HCT116 (cell line): ENCODE results near the gene TARS3. TPM values are rescaled to one million over a fixed set of nuclear protein-coding genes. Genes with fewer than 3 reads are reported as not detected.
"Not testable (repeated sequence)": the region's sequence is repeated elsewhere in the genome, so short reads cannot be mapped to it uniquely, and the experiment has no call there.

ENCODE experiments used
- ATAC-seq: fragments of 200-7000 bp; cut with Tn5 transposase; 2 replicates; pipeline ENCODE4 v1.9.1; 2020; ENCODE audit warnings: mild to moderate bottlenecking, moderate library complexity
- BruUV-seq: library from RNA; stranded (reverse); fragments of 400-500 nt; replicated peaks from 2 replicates; lab custom pipeline; 2021; lab: Mats Ljungman, UMichigan
- CTCF ChIA-PET: fragments of 300-600 bp; sonication (Branson Sonifier 250); formaldehyde crosslinking; loops from one replicate; lab custom pipeline; 2021; ENCODE audit warnings: antibody characterized with exemption; lab: Charles Lee
- POLR2A ChIA-PET: fragments of 300-600, 350-600 bp; sonication (Branson Sonifier 250); formaldehyde crosslinking; loops from one replicate; lab custom pipeline; 2021; ENCODE audit warnings: antibody characterized with exemption; lab: Charles Lee
- RAD21 ChIA-PET, 2 experiments: fragments of 300-600 bp; sonication (Branson Sonifier 250); formaldehyde crosslinking; loops; one replicate each; lab custom pipeline; 2023; ENCODE audit warnings: low total read pairs in 2 of 2; ENCODE audit not compliant: uncharacterized antibody in 2 of 2, unreplicated experiment in 2 of 2, low non-redundant PET in 1 of 2; lab: Charles Lee
- DNase-seq: peaks from one replicate; pipeline ENCODE4 v3.0.0-alpha.2; 2010; ENCODE audit warnings: low read depth, low spot score
- H2AFZ ChIP-seq: fragments of 200-600 bp; shearing (Covaris generic), sonication (generic); 2 replicates; pipeline ENCODE4 v1.6.1; 2017; ENCODE audit warnings: low read depth, mixed run types, mixed read lengths, antibody characterized with exemption, low read length; ENCODE audit not compliant: poor library complexity, severe bottlenecking
- H3K27ac ChIP-seq: 2 replicates; pipeline ENCODE4 v1.5.1; 2012; ENCODE audit warnings: low read depth, low read length
- H3K27me3 ChIP-seq: fragments of 200-600 bp; sonication (generic); 2 replicates; pipeline ENCODE4 v1.6.1; 2016; ENCODE audit warnings: mixed run types, low read length, mixed read lengths; ENCODE audit not compliant: insufficient read depth
- H3K36me3 ChIP-seq, 2 experiments: fragments of 200-500 bp in 1 of 2; fragments of 200-600 bp in 1 of 2; sonication (Bioruptor generic) in 1 of 2; sonication (generic) in 1 of 2; 2 replicates each; pipeline versions ENCODE4 v1.5.1 to v1.6.1; 2014 to 2016; ENCODE audit warnings: low read length in 2 of 2, inconsistent platforms in 1 of 2, mixed read lengths in 1 of 2, mixed run types in 1 of 2; ENCODE audit not compliant: insufficient read depth in 2 of 2, control insufficient read depth in 1 of 2
- H3K4me1 ChIP-seq, 2 experiments: fragments of 200-600 bp in 1 of 2; sonication (generic) in 1 of 2; 2 replicates each; pipeline versions ENCODE4 v1.5.1 to v1.6.1; 2012 to 2017; ENCODE audit warnings: low read length in 2 of 2, inconsistent platforms in 1 of 2, mild to moderate bottlenecking in 1 of 2, mixed read lengths in 1 of 2, mixed run types in 1 of 2, moderate library complexity in 1 of 2; ENCODE audit not compliant: insufficient read depth in 2 of 2, control insufficient read depth in 1 of 2
- H3K4me2 ChIP-seq: fragments of 200-600 bp; sonication (generic); 2 replicates; pipeline ENCODE4 v1.6.1; 2017; ENCODE audit warnings: mixed run types, low read length, mixed read lengths
- H3K4me3 ChIP-seq, 2 experiments: fragments of 200-600 bp in 1 of 2; sonication (generic) in 1 of 2; replicated peaks in 1 of 2; 2 replicates each; pipeline ENCODE4 v1.5.1; 2011 to 2016; ENCODE audit warnings: low read length in 2 of 2, control low read depth in 1 of 2, low read depth in 1 of 2, mild to moderate bottlenecking in 1 of 2, mixed read lengths in 1 of 2, mixed run types in 1 of 2
- H3K79me2 ChIP-seq: fragments of 200-600 bp; sonication (generic); 2 replicates; pipeline ENCODE4 v1.6.1; 2017; ENCODE audit warnings: mild to moderate bottlenecking, mixed run types, low read length, moderate library complexity, mixed read lengths; ENCODE audit not compliant: insufficient read depth
- H3K9ac ChIP-seq: fragments of 200-600 bp; sonication (generic); 2 replicates; pipeline ENCODE4 v1.6.1; 2016; ENCODE audit warnings: low read length, mixed read lengths
- H3K9me2 ChIP-seq: fragments of 200-600 bp; sonication (generic), shearing (Covaris generic); 2 replicates; pipeline ENCODE4 v1.6.1; 2017; ENCODE audit warnings: mixed run types, mild to moderate bottlenecking, moderate library complexity; ENCODE audit not compliant: insufficient read depth
- H3K9me3 ChIP-seq, 2 experiments: fragments of 200-500 bp in 1 of 2; fragments of 200-600 bp in 1 of 2; sonication (Bioruptor generic) in 1 of 2; sonication (generic) in 1 of 2; 2 replicates each; pipeline ENCODE4 v1.6.1; 2014 to 2017; ENCODE audit warnings: low read length in 2 of 2, mixed read lengths in 2 of 2, inconsistent platforms in 1 of 2, low read depth in 1 of 2, mild to moderate bottlenecking in 1 of 2, mixed run types in 1 of 2, moderate library complexity in 1 of 2; ENCODE audit not compliant: control insufficient read depth in 1 of 2, insufficient read depth in 1 of 2
- H4K20me1 ChIP-seq: fragments of 200-600 bp; sonication (generic), shearing (Covaris generic); 2 replicates; pipeline ENCODE4 v1.6.1; 2017; ENCODE audit warnings: mixed run types, mild to moderate bottlenecking, moderate library complexity; ENCODE audit not compliant: insufficient read depth
- intact Hi-C: fragments of 100-400 bp; cut with micrococcal nuclease; formaldehyde crosslinking; loops from 2 replicates; pipeline ENCODE4 v1.10.0; 2022
- total RNA-seq: library from RNA; stranded (reverse); gene quantifications from one replicate; pipeline ENCODE4 v1.2.1, GENCODE V29; 2021; ENCODE audit not compliant: unreplicated experiment

The TARS3 gene
- total RNA-seq, 1 experiment from 2014 or later, result 11.1 TPM

DNA sequence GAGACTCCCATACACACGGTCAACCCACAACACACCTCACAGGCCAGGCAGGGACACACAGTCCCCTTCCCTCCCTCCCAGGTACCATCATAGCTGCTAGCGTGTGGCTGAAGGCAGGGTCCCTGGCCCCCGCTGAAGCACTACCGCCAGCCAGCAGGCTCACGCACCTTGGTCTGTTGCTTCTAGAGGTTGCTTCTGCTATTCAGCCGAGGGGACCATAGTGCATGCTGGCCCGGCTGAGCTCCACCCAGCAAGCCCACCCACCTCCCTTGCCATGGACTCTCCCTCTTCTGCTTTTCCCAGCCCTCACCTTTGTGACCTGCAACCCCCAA is 41.0 kb upstream of the TARS3 start:
- CTCF ChIA-PET, intact Hi-C loops, POLR2A ChIA-PET: not testable (repeated sequence)

DNA sequence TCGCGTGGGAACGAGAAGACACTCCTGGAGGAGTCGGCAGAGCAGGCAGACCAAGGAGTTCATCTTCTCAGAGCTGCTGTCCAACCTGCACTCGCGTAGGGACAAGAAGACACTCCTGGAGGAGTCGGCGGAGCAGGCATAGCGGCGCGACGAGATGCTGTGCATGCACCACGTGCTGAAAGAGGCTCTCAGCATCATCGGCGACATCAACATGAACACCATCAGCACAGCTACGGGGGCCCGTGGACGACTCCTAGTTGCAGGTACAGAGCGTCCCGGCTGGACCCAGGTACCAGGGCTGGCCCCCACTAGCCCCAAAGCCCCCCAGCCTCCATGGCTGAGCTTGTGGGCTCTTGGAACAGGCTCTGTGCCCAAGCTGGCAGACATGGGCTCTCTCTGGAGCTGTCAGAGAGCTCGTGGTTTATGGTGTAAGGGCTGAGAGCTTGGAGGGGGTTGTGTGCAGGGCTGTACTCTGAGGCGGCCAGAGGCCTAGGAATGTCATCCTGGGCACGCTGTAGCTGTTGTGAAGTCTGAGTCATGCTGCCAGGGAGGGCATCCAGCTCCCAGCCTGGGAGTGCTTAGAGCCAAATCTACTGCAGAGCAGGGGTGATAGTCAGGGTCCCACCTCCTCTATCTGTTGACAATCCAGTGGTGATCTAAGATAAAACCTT is 40.5 kb upstream of the TARS3 start:
- H3K27ac ChIP-seq, H3K4me2 ChIP-seq, BruUV-seq, CTCF ChIA-PET, H3K4me3 ChIP-seq, POLR2A ChIA-PET, ATAC-seq, DNase-seq, H3K9me3 ChIP-seq, H3K9me2 ChIP-seq, H4K20me1 ChIP-seq, H3K27me3 ChIP-seq, H3K9ac ChIP-seq, RAD21 ChIA-PET, H3K79me2 ChIP-seq, H3K4me1 ChIP-seq, H2AFZ ChIP-seq, H3K36me3 ChIP-seq, intact Hi-C loops: not testable (repeated sequence)

More for the DNA sequence above, 41.0 kb upstream of the TARS3 start:
- H4K20me1 ChIP-seq, H3K4me1 ChIP-seq, RAD21 ChIA-PET, H3K9ac ChIP-seq, DNase-seq, H3K4me2 ChIP-seq, H3K27me3 ChIP-seq, ATAC-seq, BruUV-seq, H3K36me3 ChIP-seq, H3K9me2 ChIP-seq, H3K27ac ChIP-seq, H3K9me3 ChIP-seq, H3K79me2 ChIP-seq, H3K4me3 ChIP-seq, H2AFZ ChIP-seq: not testable (repeated sequence)

DNA sequence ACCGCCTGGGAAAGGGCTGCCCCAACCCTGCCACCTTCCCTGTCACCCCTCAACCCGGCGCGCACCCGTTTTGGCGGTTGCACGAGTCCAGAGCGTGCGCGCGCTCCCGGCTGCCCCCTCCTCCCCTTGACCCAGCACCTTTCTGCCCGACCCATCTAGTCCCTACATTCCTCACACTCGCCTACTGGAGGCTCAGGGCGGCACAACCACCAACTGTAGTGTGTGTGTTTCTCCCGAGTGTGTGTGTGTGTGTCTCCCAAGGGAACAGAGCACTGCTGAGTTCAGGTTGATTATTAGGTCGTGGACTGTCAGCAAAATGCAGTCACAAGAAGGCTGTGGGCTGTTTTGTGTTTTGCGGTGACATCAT is 22.4 kb upstream of the TARS3 start:
- intact Hi-C loops, H2AFZ ChIP-seq, RAD21 ChIA-PET, H3K4me2 ChIP-seq, H3K4me3 ChIP-seq, H3K9ac ChIP-seq, CTCF ChIA-PET, H3K4me1 ChIP-seq, BruUV-seq, H3K9me3 ChIP-seq, ATAC-seq, H3K27me3 ChIP-seq, POLR2A ChIA-PET, H3K9me2 ChIP-seq, H3K79me2 ChIP-seq, DNase-seq, H3K36me3 ChIP-seq, H4K20me1 ChIP-seq, H3K27ac ChIP-seq: not testable (repeated sequence)

DNA sequence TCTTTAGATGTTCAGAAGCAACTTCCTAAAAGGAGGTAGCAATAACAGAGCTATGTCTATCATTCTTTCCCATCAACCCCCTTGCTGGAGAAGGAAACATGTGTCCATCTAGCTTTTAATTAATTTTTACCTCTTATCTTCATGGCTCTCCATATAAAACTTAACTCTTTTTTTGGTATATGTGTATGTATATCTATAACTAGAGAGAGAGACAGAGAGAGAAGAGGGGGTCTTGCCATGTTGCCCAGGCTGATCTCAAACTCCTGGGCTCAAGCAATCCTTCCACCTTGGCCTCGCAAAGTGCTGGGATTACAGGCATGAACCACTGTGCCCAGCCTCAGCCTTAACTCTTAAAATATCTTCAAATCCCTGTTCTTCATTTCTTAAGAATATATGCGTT is 10.6 kb upstream of the TARS3 start:
- RAD21 ChIA-PET, H3K4me1 ChIP-seq, CTCF ChIA-PET, H2AFZ ChIP-seq, H3K36me3 ChIP-seq, intact Hi-C loops, BruUV-seq, H3K27me3 ChIP-seq, H3K79me2 ChIP-seq, H3K4me2 ChIP-seq, H3K4me3 ChIP-seq, POLR2A ChIA-PET, H3K9me3 ChIP-seq, H4K20me1 ChIP-seq, H3K9me2 ChIP-seq, H3K9ac ChIP-seq, DNase-seq, H3K27ac ChIP-seq, ATAC-seq: not testable (repeated sequence)
